Smooth muscle cell (in vitro differentiated cells): ENCODE results near the gene EXOC4. TPM values are rescaled to one million over a fixed set of nuclear protein-coding genes. Genes with fewer than 3 reads are reported as not detected.

Experiments used
- DNase-seq: peaks from one replicate; lab custom pipeline; 2025; ENCODE audit not compliant: unreplicated experiment; lab: John Stamatoyannopoulos, UW
- H2AFZ ChIP-seq: fragments of 200-600 bp; sonication (generic); 2 replicates; pipeline ENCODE4 v1.6.0; 2016; ENCODE audit warnings: antibody characterized with exemption, low read depth, mild to moderate bottlenecking
- H3F3A ChIP-seq: fragments of 200-600 bp; sonication (generic); 2 replicates; pipeline ENCODE4 v1.6.0; 2017; ENCODE audit warnings: antibody characterized with exemption, low read depth
- H3K27ac ChIP-seq: fragments of 200-600 bp; sonication (generic); 2 replicates; pipeline ENCODE4 v1.5.1; 2016; ENCODE audit warnings: low read depth, mild to moderate bottlenecking
- H3K27me3 ChIP-seq: fragments of 200-600 bp; sonication (generic); 2 replicates; pipeline ENCODE4 v1.6.1; 2016; ENCODE audit warnings: low read depth, mild to moderate bottlenecking
- H3K36me3 ChIP-seq: fragments of 200-600 bp; sonication (generic); 2 replicates; pipeline ENCODE4 v1.5.1; 2016; ENCODE audit warnings: low read depth
- H3K4me1 ChIP-seq: fragments of 200-600 bp; sonication (generic); 2 replicates; pipeline ENCODE4 v1.5.1; 2016; ENCODE audit warnings: low read depth
- H3K4me2 ChIP-seq: fragments of 200-600 bp; sonication (generic); 2 replicates; pipeline ENCODE4 v1.6.0; 2016; ENCODE audit warnings: mild to moderate bottlenecking
- H3K4me3 ChIP-seq: fragments of 200-600 bp; sonication (generic); 2 replicates; pipeline ENCODE4 v1.5.1; 2016; ENCODE audit warnings: mild to moderate bottlenecking
- H3K79me2 ChIP-seq: fragments of 200-600 bp; sonication (generic); 2 replicates; pipeline ENCODE4 v1.6.0; 2016; ENCODE audit warnings: low read depth, mild to moderate bottlenecking
- H3K9ac ChIP-seq: fragments of 200-600 bp; sonication (generic); 2 replicates; pipeline ENCODE4 v1.6.0; 2016; ENCODE audit warnings: low read depth
- H3K9me3 ChIP-seq: fragments of 200-600 bp; sonication (generic); replicated peaks from 2 replicates; pipeline ENCODE4 v1.5.1; 2016; ENCODE audit warnings: low read depth
- H4K20me1 ChIP-seq: fragments of 200-600 bp; sonication (generic); 2 replicates; pipeline ENCODE4 v1.6.0; 2016; ENCODE audit warnings: low read depth
- CTCF ChIP-seq: fragments of 200-600 bp; sonication (generic); IDR thresholded peaks from 2 replicates; pipeline ENCODE4 v1.5.1; 2017; ENCODE audit warnings: borderline replicate concordance, mild to moderate bottlenecking, antibody characterized with exemption; ENCODE audit not compliant: insufficient read depth, poor library complexity, severe bottlenecking
- WGBS: methylation state at CpG from one replicate; pipeline ENCODE4 v1.1.7; 2016; ENCODE audit warnings: low lambda C conversion rate; 5-methylcytosine and 5-hydroxymethylcytosine counted together
- polyA plus RNA-seq: library from polyadenylated mRNA; unstranded; fragments of >200 nt; fragmentation: Nextera tagmentation; extraction: Ambion mirVana; gene quantifications from 2 replicates; pipeline ENCODE4 v1.2.1, GENCODE V29; 2016
- total RNA-seq: library from RNA; depleted of rRNA; stranded (reverse); fragments of >200 nt; gene quantifications from 2 replicates; pipeline ENCODE4 v1.2.3, GENCODE V29; 2014

EXOC4 gene
- total and polyA plus RNA-seq, 2 experiments from 2014 or later: 21.5 to 47.1 TPM

- no peaks in the 10 kb centered on the region for H3K36me3 ChIP-seq
- no peak overlapping the region for H3K4me2 ChIP-seq
- H3K27ac ChIP-seq: no peak overlapping the region
- TF ChIP-seq CTCF: no peak
- no peaks in the 10 kb centered on the region for H3K9me3 ChIP-seq
- no peaks in the 10 kb centered on the region for H4K20me1 ChIP-seq
- WGBS: 91% methylated on average over 4 of the region's 4 CpGs
- no peaks in the 10 kb centered on the region for H3K4me1 ChIP-seq
- no peak overlapping the region for H3K9ac ChIP-seq
- H3K27me3 ChIP-seq: no peaks in the 10 kb centered on the region
- H2AFZ ChIP-seq: no peak overlapping the region
- H3K79me2 ChIP-seq: no peaks in the 10 kb centered on the region
- no peak overlapping the region for H3K4me3 ChIP-seq
- no peaks in the 10 kb centered on the region for H3F3A ChIP-seq
- DNase-seq: no peak
Measured at GRCh38 chr7:133575726-133576440, 323.0 kb downstream of the EXOC4 start.

- no peaks in the 10 kb centered on the region for H3K4me1 ChIP-seq
- no peaks in the 10 kb centered on the region for H3F3A ChIP-seq
- no peaks in the 10 kb centered on the region for H3K9me3 ChIP-seq
- H3K4me3 ChIP-seq: no peak overlapping the region
- WGBS: 97% methylated on average over 6 of the region's 6 CpGs
- TF ChIP-seq CTCF: no peak
- H2AFZ ChIP-seq: no peak overlapping the region
- no peaks in the 10 kb centered on the region for H3K79me2 ChIP-seq
- no peak overlapping the region for H3K4me2 ChIP-seq
- H3K27ac ChIP-seq: no peak overlapping the region
- no peaks in the 10 kb centered on the region for H4K20me1 ChIP-seq
- H3K27me3 ChIP-seq: no peaks in the 10 kb centered on the region
- H3K9ac ChIP-seq: no peak overlapping the region
- H3K36me3 ChIP-seq: no peaks in the 10 kb centered on the region
- DNase-seq: no peak
Measured at GRCh38 chr7:133576612-133577168, 323.8 kb downstream of the EXOC4 start.

GRCh38 chr7:133582766-133583523 lies 330.1 kb downstream of the EXOC4 start:
- H4K20me1 ChIP-seq: no peaks in the 10 kb centered on the region
- H3K79me2 ChIP-seq: no peaks in the 10 kb centered on the region
- no peaks in the 10 kb centered on the region for H3K9me3 ChIP-seq
- TF ChIP-seq CTCF: no peak
- no peaks in the 10 kb centered on the region for H3K27me3 ChIP-seq
- peak overlapping the region; percentile 45 for H3K27ac ChIP-seq
- H3K9ac ChIP-seq: no peak overlapping the region
- no peak overlapping the region for H3K4me3 ChIP-seq
- no peaks in the 10 kb centered on the region for H3F3A ChIP-seq
- peak overlapping the region; percentile 33 for H3K4me2 ChIP-seq
- 64% methylated on average over 4 of the region's 4 CpGs for WGBS
- H2AFZ ChIP-seq: no peak overlapping the region
- H3K36me3 ChIP-seq: no peaks in the 10 kb centered on the region
- no peaks in the 10 kb centered on the region for H3K4me1 ChIP-seq
- no peak for DNase-seq
